Heart left ventricle (tissue), 13 donors: ENCODE measurements around the gene ASB2.

Experiments
- POLR2A ChIP-seq, 2 donors: fragments of 450-650 bp; IDR thresholded peaks; one replicate each; pipeline ENCODE4 v1.6.1; 2017; ENCODE audit warnings: antibody characterized with exemption in 2 of 2, mild to moderate bottlenecking in 2 of 2, moderate library complexity in 2 of 2
- TF ChIP-seq, protein P1 (sequence below), 12 donors: fragments of 200-600 bp; sonication (generic) in 4 of 12; IDR thresholded peaks; one replicate each; pipeline versions ENCODE4 v1.5.0 to v1.8.0; 2018 to 2022; ENCODE audit warnings: antibody characterized with exemption in 12 of 12, mild to moderate bottlenecking in 5 of 12
- donor health status: ischemic (EF 13 %, LVEDD 7.1; RV severe dilation, severe dysfunction).
- donor health status: DM: no; HTN: yes; CAD: no.
- donor health status: DM: no; HTN: no; CAD: no.
- donor health status: ischemic (EF 25% LVEDD 6.9; RV normal size, moderate dysfunction).
- donor health status: ischemic (EF 25% LVEDD 5.7; RV mildly dilated, moderate dysfunction).
- donor health status: ischemic (EF 35%, LVEDD 5.7; RV mildly dilated, moderate dysfunction).
- donor health status: nonischemic (EF 11% LVEDD 7.7; RV severe dilation, severe dysfunction).
- donor health status: DM: yes; HTN: yes; CAD: no.
- donor health status: PGD.
- donor health status: ischemic (EF 29% LVEDD 5.4; RV normal size, mild dysfunction).
- donor health status: nonischemic (EF 23%, LVEDD 6.1; RV moderate dilation, normal function).

DNA sequence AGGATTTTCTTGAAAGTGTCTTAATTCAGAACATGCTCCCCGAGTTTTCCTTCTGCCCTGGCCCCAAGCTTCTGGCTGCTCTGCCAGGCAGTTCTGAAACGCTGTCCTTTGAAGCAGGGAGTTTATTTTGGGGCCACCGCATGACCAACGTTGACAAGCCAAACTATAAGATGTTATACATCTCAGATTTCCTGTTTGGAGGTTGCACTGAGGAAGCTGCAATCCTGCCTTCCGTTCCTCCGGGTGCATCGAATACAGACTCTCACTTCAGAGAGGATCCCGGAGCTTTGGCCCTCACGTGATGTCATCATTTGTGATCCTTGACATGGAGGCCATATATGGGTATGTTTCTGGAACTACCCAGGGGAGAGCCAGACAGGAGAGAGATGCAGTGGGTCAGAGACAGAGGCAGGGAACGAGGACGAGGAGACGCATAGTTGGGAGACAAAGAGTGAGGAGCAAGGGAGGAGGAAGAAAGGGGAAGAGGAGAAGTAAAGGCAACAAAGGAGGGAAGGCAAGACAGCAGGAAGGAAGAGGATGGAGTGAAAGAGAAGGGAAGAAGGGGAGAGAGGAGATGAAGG lies at the start of gene ASB2:
- TF ChIP-seq, protein P1, sequence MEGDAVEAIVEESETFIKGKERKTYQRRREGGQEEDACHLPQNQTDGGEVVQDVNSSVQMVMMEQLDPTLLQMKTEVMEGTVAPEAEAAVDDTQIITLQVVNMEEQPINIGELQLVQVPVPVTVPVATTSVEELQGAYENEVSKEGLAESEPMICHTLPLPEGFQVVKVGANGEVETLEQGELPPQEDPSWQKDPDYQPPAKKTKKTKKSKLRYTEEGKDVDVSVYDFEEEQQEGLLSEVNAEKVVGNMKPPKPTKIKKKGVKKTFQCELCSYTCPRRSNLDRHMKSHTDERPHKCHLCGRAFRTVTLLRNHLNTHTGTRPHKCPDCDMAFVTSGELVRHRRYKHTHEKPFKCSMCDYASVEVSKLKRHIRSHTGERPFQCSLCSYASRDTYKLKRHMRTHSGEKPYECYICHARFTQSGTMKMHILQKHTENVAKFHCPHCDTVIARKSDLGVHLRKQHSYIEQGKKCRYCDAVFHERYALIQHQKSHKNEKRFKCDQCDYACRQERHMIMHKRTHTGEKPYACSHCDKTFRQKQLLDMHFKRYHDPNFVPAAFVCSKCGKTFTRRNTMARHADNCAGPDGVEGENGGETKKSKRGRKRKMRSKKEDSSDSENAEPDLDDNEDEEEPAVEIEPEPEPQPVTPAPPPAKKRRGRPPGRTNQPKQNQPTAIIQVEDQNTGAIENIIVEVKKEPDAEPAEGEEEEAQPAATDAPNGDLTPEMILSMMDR (IDR thresholded peaks at IDR 0.05) = no peak
- peak in 1 of 2 donors; percentile 54 for TF ChIP-seq POLR2A (IDR thresholded peaks at IDR 0.05)
